Mucosa of stomach (tissue), 1 donor: Measurements from ENCODE around the gene SERPINB6.
A peak's percentile ranks its signal among the peaks of the same experiment; 100 is the strongest.

Source experiments
- H3K27me3 ChIP-seq: one replicate; pipeline ENCODE4 v1.7.0; 2013; ENCODE audit warnings: mild to moderate bottlenecking, low read length; ENCODE audit not compliant: control insufficient read depth, insufficient read depth
- H3K36me3 ChIP-seq: one replicate; pipeline ENCODE4 v1.7.0; 2013; ENCODE audit warnings: low read length; ENCODE audit not compliant: control insufficient read depth, insufficient read depth
- H3K4me1 ChIP-seq: one replicate; pipeline ENCODE4 v1.7.0; 2013; ENCODE audit warnings: mild to moderate bottlenecking, low read length; ENCODE audit not compliant: control insufficient read depth, insufficient read depth
- H3K4me3 ChIP-seq: one replicate; pipeline ENCODE4 v1.7.0; 2013; ENCODE audit warnings: low read length
- H3K9ac ChIP-seq: one replicate; pipeline ENCODE4 v1.7.0; 2013; ENCODE audit warnings: mild to moderate bottlenecking, low read length, moderate library complexity
- H3K9me3 ChIP-seq: one replicate; pipeline ENCODE4 v1.7.0; 2013; ENCODE audit warnings: mild to moderate bottlenecking, low read length, moderate library complexity; ENCODE audit not compliant: control insufficient read depth
- donor health status: Pancreatic carcinoma.

Gene SERPINB6

GRCh38 chr6:2971420-2972218 lies at the start of gene SERPINB6:
SERPINB6 (minus strand) TSS chr6:2971567; CDS start chr6:2959332, 12,235 bp downstream.
- Histone ChIP-seq H3K27me3 (no peaks in the 10 kb centered on the region), H3K9ac (peak within 1 kb of the TSS; percentile 86), H3K4me1 (peaks cover 18% of the 10 kb centered on the region), H3K36me3 (no peaks in the 10 kb centered on the region), H3K4me3 (peak within 1 kb of the TSS; percentile 46), H3K9me3 (no peaks in the 10 kb centered on the region)

GRCh38 chr6:3019749-3020320 lies 48.5 kb upstream of the SERPINB6 start:
- Histone ChIP-seq H3K4me3 (no peak overlapping the region), H3K27me3 (no peaks in the 10 kb centered on the region), H3K9me3 (no peaks in the 10 kb centered on the region), H3K36me3 (no peaks in the 10 kb centered on the region), H3K4me1 (peaks cover 10% of the 10 kb centered on the region), H3K9ac (no peak overlapping the region)

- no peak overlapping the region for H3K9ac ChIP-seq
- no peaks in the 10 kb centered on the region for H3K36me3 ChIP-seq
- H3K4me3 ChIP-seq = no peak overlapping the region
- H3K4me1 ChIP-seq = peaks cover 2% of the 10 kb centered on the region
- no peaks in the 10 kb centered on the region for H3K27me3 ChIP-seq
- H3K9me3 ChIP-seq = no peaks in the 10 kb centered on the region
These were observed 47.7 kb upstream of the SERPINB6 start for GRCh38 chr6:3019065-3019464.

- H3K4me3 ChIP-seq = no peak overlapping the region
- no peaks in the 10 kb centered on the region for H3K27me3 ChIP-seq
- no peaks in the 10 kb centered on the region for H3K9me3 ChIP-seq
- no peaks in the 10 kb centered on the region for H3K36me3 ChIP-seq
- H3K9ac ChIP-seq = no peak overlapping the region
- no peaks in the 10 kb centered on the region for H3K4me1 ChIP-seq
These were observed 45.9 kb upstream of the SERPINB6 start for GRCh38 chr6:3017304-3017703.

- no peaks in the 10 kb centered on the region for H3K36me3 ChIP-seq
These were observed 45.3 kb upstream of the SERPINB6 start for GRCh38 chr6:3016473-3017280.

GRCh38 chr6:3015144-3015543 lies 43.8 kb upstream of the SERPINB6 start:
- H3K9ac ChIP-seq = no peak overlapping the region
- H3K36me3 ChIP-seq = no peaks in the 10 kb centered on the region
- H3K4me3 ChIP-seq = no peak overlapping the region
- H3K9me3 ChIP-seq = no peaks in the 10 kb centered on the region
- no peaks in the 10 kb centered on the region for H3K27me3 ChIP-seq
- H3K4me1 ChIP-seq = no peaks in the 10 kb centered on the region

More at GRCh38 chr6:3016473-3017280, 45.3 kb upstream of the SERPINB6 start:
- Histone ChIP-seq H3K9me3 (no peaks in the 10 kb centered on the region), H3K27me3 (no peaks in the 10 kb centered on the region), H3K9ac (no peak overlapping the region), H3K4me1 (no peaks in the 10 kb centered on the region), H3K4me3 (no peak overlapping the region)

- no peaks in the 10 kb centered on the region for H3K4me1 ChIP-seq
- no peaks in the 10 kb centered on the region for H3K36me3 ChIP-seq
- H3K27me3 ChIP-seq = no peaks in the 10 kb centered on the region
- H3K4me3 ChIP-seq = no peak overlapping the region
- H3K9me3 ChIP-seq = no peaks in the 10 kb centered on the region
- H3K9ac ChIP-seq = no peak overlapping the region
These were observed 43.3 kb upstream of the SERPINB6 start for GRCh38 chr6:3014675-3015066.

- Histone ChIP-seq H3K4me3 (no peak overlapping the region), H3K9ac (no peak overlapping the region), H3K9me3 (no peaks in the 10 kb centered on the region), H3K36me3 (no peaks in the 10 kb centered on the region), H3K27me3 (no peaks in the 10 kb centered on the region), H3K4me1 (no peaks in the 10 kb centered on the region)
These were observed 42.7 kb upstream of the SERPINB6 start for GRCh38 chr6:3013901-3014674.

GRCh38 chr6:3013486-3013885 lies 42.1 kb upstream of the SERPINB6 start:
- Histone ChIP-seq H3K27me3 (no peaks in the 10 kb centered on the region), H3K9me3 (no peaks in the 10 kb centered on the region), H3K4me3 (no peak overlapping the region), H3K9ac (no peak overlapping the region), H3K36me3 (no peaks in the 10 kb centered on the region), H3K4me1 (no peaks in the 10 kb centered on the region)

GRCh38 chr6:3011592-3011991 lies 40.2 kb upstream of the SERPINB6 start:
- Histone ChIP-seq H3K4me1 (no peaks in the 10 kb centered on the region), H3K4me3 (no peak overlapping the region), H3K36me3 (no peaks in the 10 kb centered on the region), H3K9me3 (no peaks in the 10 kb centered on the region), H3K9ac (no peak overlapping the region), H3K27me3 (no peaks in the 10 kb centered on the region)

- Histone ChIP-seq H3K9me3 (no peaks in the 10 kb centered on the region), H3K27me3 (no peaks in the 10 kb centered on the region), H3K4me3 (no peak overlapping the region), H3K4me1 (no peaks in the 10 kb centered on the region), H3K36me3 (no peaks in the 10 kb centered on the region), H3K9ac (no peak overlapping the region)
These were observed 39.8 kb upstream of the SERPINB6 start for GRCh38 chr6:3011158-3011557.
